Head of caudate nucleus (tissue), 42 donors: ENCODE results near the gene BCAR1.
"Not testable (repeated sequence)": the region's sequence is repeated elsewhere in the genome, so short reads cannot be mapped to it uniquely, and the experiment has no call there.

Experiments
- DNase-seq, 42 donors: peaks; one replicate each; pipeline versions ENCODE4 v3.0.0 to v3.0.0-alpha.2; 2020 to 2021; ENCODE audit warnings: mixed read lengths in 7 of 42
- intact Hi-C: fragments of 100-400 bp; cut with DNase I; formaldehyde crosslinking; loops from one replicate; pipeline ENCODE4 v1.15.0; 2022

BCAR1 gene

DNA sequence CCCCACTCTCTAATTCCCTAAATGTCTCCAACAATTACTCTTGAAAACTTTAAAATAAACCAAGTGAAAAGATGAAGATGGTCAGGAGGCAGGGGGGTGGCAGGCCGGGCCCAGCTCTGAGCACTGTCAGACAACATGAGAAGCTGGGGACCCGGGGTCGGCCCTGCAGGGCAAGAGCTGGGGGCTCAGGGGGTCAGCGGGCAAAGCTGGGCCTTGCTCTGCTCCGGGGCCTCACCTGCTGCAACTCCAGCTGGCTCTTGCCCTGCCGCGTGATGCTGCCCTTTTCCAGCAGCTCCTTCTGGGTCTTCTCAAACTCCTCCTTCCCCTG, 17.8 kb downstream of the BCAR1 start:
- DNase-seq = no peak
- intact Hi-C loops = loop anchor here (5.0 kb wide), 1 partner anchor 154 kb away; no protein-coding TSS in a partner anchor

GRCh38 chr16:75231570-75231969, 19.9 kb downstream of the BCAR1 start:
- intact Hi-C loops = loop anchor here (5.0 kb wide), 1 partner anchor 156 kb away; no protein-coding TSS in a partner anchor
- DNase-seq = no peak

GRCh38 chr16:75230471-75231110, 20.8 kb downstream of the BCAR1 start:
- DNase-seq = no peak
- intact Hi-C loops = loop anchor here (5.0 kb wide), 1 partner anchor 157 kb away; no protein-coding TSS in a partner anchor

- intact Hi-C loops = loop anchor here (5.0 kb wide), 1 partner anchor 158 kb away; no protein-coding TSS in a partner anchor
- DNase-seq = peak in 1 of 42 donors; percentile 6
These were observed 22.0 kb downstream of the BCAR1 start for GRCh38 chr16:75229172-75230031.

GRCh38 chr16:75228143-75228976, 23.1 kb downstream of the BCAR1 start:
- intact Hi-C loops = no loop called here
- DNase-seq = no peak

DNA sequence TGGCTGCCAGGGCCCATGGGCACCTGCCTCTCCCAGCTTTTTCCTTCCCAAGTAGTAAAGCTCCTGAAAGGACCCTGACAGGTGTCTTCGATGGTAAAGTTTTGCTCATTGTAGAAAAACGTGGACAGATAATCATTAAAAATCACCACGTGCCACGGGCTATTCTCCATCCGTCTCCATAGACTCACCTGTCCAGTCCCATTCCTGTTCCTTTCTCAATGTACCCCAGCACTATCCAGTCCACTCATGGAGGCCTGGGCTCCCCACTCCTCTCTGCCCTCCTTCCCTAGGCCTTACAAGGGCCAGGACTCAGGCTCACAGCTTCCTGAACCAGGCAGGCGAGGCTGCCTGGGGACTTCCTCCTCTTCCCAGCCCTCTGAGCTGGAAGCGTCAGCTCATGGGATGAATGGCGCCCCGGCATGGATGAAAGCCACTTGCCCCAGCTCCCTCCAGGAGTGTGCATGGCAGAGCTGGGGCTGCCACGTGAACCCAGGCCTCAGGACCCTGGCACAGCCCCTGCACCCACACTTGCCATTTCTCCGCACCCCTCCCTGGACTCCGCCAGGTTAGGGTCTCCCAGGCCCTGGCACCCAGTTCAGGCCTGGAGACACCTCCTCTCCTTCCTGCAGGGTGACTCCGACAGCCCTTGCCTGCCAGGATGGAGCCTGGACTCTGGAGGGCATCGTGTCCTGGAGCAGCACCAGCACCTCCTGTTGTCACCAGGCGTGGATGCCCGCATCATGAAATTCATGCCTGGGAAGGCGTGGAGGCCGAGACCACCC, 23.9 kb downstream of the BCAR1 start:
- intact Hi-C loops = no loop called here

GRCh38 chr16:75226550-75227360, 24.7 kb downstream of the BCAR1 start:
- intact Hi-C loops = no loop called here
- DNase-seq = no peak

More for the DNA sequence above, 23.9 kb downstream of the BCAR1 start:
- no peak for DNase-seq

GRCh38 chr16:75225678-75226515, 25.5 kb downstream of the BCAR1 start:
- DNase-seq = no peak
- intact Hi-C loops = loop anchor here (2.0 kb wide), 1 partner anchor 17 kb away; no protein-coding TSS in a partner anchor

DNA sequence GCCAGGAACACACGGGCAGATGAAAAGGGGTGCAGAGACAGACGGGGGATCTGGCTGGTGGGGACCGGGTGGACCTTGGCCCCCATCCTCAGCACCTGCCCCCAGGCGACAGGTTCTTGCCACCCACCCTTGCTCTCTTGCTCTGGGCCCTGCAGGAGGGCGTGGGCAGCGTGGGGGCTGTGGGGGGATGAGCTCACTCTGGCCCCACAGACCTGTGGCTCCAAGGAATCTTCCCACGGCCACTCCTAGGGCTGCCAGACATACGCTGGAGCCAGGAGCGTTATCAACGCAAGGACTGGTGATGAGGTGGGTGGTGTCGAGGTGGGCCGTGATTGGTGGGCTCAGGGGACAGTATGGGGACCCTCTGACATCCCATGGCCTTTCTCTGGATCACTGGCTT, 26.3 kb downstream of the BCAR1 start:
- intact Hi-C loops = loop anchor here (2.0 kb wide), 1 partner anchor 16 kb away; no protein-coding TSS in a partner anchor
- DNase-seq = no peak

- intact Hi-C loops = loop anchor here (2.0 kb wide), 1 partner anchor 16 kb away; no protein-coding TSS in a partner anchor
- DNase-seq = no peak
These were observed 26.9 kb downstream of the BCAR1 start for GRCh38 chr16:75224306-75225082.

GRCh38 chr16:75223129-75223528, 28.3 kb downstream of the BCAR1 start:
- intact Hi-C loops, DNase-seq: not testable (repeated sequence)

GRCh38 chr16:75222271-75222783, 29.1 kb downstream of the BCAR1 start:
- intact Hi-C loops = no loop called here
- DNase-seq = peak in 1 of 42 donors; percentile 19

DNA sequence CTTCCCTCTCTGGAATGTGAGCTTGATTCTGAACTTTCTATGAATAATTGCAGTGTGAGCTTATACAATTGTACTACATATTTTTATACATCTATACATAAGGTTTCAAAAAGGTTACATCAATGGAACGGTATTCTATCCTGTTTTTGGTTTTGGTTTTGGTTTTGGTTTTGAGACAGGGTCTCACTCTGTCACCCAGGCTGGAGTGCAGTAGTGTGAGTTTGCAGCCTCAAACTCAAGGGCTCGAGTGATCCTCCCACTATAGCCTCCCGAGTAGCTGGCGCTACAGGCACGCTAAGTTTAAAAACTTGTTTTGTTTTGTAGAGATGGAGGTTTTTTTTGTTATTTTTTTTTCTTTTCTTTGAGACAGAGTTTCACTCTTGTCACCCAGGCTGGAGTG, 31.6 kb downstream of the BCAR1 start:
- DNase-seq = no peak
- intact Hi-C loops = no loop called here

DNA sequence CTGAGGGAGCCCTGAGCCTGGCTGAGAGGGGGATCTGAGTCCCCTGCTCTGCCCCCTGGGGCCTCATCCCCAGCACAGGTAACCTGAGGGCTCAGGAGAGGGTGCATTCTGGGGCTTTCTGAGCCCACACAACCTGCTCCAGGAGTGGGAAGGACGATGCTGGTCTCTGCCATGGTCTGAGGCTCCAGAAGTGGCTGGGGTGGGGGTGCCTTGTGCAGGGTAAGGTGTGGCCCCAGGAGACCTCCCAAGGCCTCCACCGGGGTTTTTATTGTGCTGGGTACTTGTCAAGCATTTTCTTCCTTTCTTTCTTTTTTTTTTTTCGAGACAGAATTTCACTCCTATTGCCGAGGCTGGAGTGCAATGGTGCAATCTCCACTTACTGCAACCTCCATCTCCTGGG, 32.3 kb downstream of the BCAR1 start:
- intact Hi-C loops = no loop called here
- no peak for DNase-seq

- intact Hi-C loops = no loop called here
- peak in 37 of 42 donors; percentile 28 to 85 (median 67) for DNase-seq
These were observed 33.0 kb downstream of the BCAR1 start, which contains the start of gene CTRB1 for GRCh38 chr16:75218256-75219076. TSS of gene CTRB1 (plus strand) at chr16:75218988. CDS start at chr16:75219008, 20 bp downstream.
